HCT116 (cell line): Measurements from ENCODE around the gene ERC1. TPM values are rescaled to one million over a fixed set of nuclear protein-coding genes. Genes with fewer than 3 reads are reported as not detected.

Experiments
- ATAC-seq: fragments of 200-7000 bp; cut with Tn5 transposase; 2 replicates; pipeline ENCODE4 v1.9.1; 2020; ENCODE audit warnings: mild to moderate bottlenecking, moderate library complexity
- BruUV-seq: library from RNA; stranded (reverse); fragments of 400-500 nt; replicated peaks from 2 replicates; lab custom pipeline; 2021; lab: Mats Ljungman, UMichigan
- CTCF ChIA-PET: fragments of 300-600 bp; sonication (Branson Sonifier 250); formaldehyde crosslinking; loops from one replicate; lab custom pipeline; 2021; ENCODE audit warnings: antibody characterized with exemption; lab: Charles Lee
- POLR2A ChIA-PET: fragments of 300-600, 350-600 bp; sonication (Branson Sonifier 250); formaldehyde crosslinking; loops from one replicate; lab custom pipeline; 2021; ENCODE audit warnings: antibody characterized with exemption; lab: Charles Lee
- RAD21 ChIA-PET, 2 experiments: fragments of 300-600 bp; sonication (Branson Sonifier 250); formaldehyde crosslinking; loops; one replicate each; lab custom pipeline; 2023; ENCODE audit warnings: low total read pairs in 2 of 2; ENCODE audit not compliant: uncharacterized antibody in 2 of 2, unreplicated experiment in 2 of 2, low non-redundant PET in 1 of 2; lab: Charles Lee
- DNase-seq: peaks from one replicate; pipeline ENCODE4 v3.0.0-alpha.2; 2010; ENCODE audit warnings: low read depth, low spot score
- H2AFZ ChIP-seq: fragments of 200-600 bp; shearing (Covaris generic), sonication (generic); 2 replicates; pipeline ENCODE4 v1.6.1; 2017; ENCODE audit warnings: low read depth, mixed run types, mixed read lengths, antibody characterized with exemption, low read length; ENCODE audit not compliant: poor library complexity, severe bottlenecking
- H3K27ac ChIP-seq: 2 replicates; pipeline ENCODE4 v1.5.1; 2012; ENCODE audit warnings: low read depth, low read length
- H3K27me3 ChIP-seq: fragments of 200-600 bp; sonication (generic); 2 replicates; pipeline ENCODE4 v1.6.1; 2016; ENCODE audit warnings: mixed run types, low read length, mixed read lengths; ENCODE audit not compliant: insufficient read depth
- H3K36me3 ChIP-seq, 2 experiments: fragments of 200-500 bp in 1 of 2; fragments of 200-600 bp in 1 of 2; sonication (Bioruptor generic) in 1 of 2; sonication (generic) in 1 of 2; 2 replicates each; pipeline versions ENCODE4 v1.5.1 to v1.6.1; 2014 to 2016; ENCODE audit warnings: low read length in 2 of 2, inconsistent platforms in 1 of 2, mixed read lengths in 1 of 2, mixed run types in 1 of 2; ENCODE audit not compliant: insufficient read depth in 2 of 2, control insufficient read depth in 1 of 2
- H3K4me1 ChIP-seq, 2 experiments: fragments of 200-600 bp in 1 of 2; sonication (generic) in 1 of 2; 2 replicates each; pipeline versions ENCODE4 v1.5.1 to v1.6.1; 2012 to 2017; ENCODE audit warnings: low read length in 2 of 2, inconsistent platforms in 1 of 2, mild to moderate bottlenecking in 1 of 2, mixed read lengths in 1 of 2, mixed run types in 1 of 2, moderate library complexity in 1 of 2; ENCODE audit not compliant: insufficient read depth in 2 of 2, control insufficient read depth in 1 of 2
- H3K4me2 ChIP-seq: fragments of 200-600 bp; sonication (generic); 2 replicates; pipeline ENCODE4 v1.6.1; 2017; ENCODE audit warnings: mixed run types, low read length, mixed read lengths
- H3K4me3 ChIP-seq, 2 experiments: fragments of 200-600 bp in 1 of 2; sonication (generic) in 1 of 2; replicated peaks in 1 of 2; 2 replicates each; pipeline ENCODE4 v1.5.1; 2011 to 2016; ENCODE audit warnings: low read length in 2 of 2, control low read depth in 1 of 2, low read depth in 1 of 2, mild to moderate bottlenecking in 1 of 2, mixed read lengths in 1 of 2, mixed run types in 1 of 2
- H3K79me2 ChIP-seq: fragments of 200-600 bp; sonication (generic); 2 replicates; pipeline ENCODE4 v1.6.1; 2017; ENCODE audit warnings: mild to moderate bottlenecking, mixed run types, low read length, moderate library complexity, mixed read lengths; ENCODE audit not compliant: insufficient read depth
- H3K9ac ChIP-seq: fragments of 200-600 bp; sonication (generic); 2 replicates; pipeline ENCODE4 v1.6.1; 2016; ENCODE audit warnings: low read length, mixed read lengths
- H3K9me2 ChIP-seq: fragments of 200-600 bp; sonication (generic), shearing (Covaris generic); 2 replicates; pipeline ENCODE4 v1.6.1; 2017; ENCODE audit warnings: mixed run types, mild to moderate bottlenecking, moderate library complexity; ENCODE audit not compliant: insufficient read depth
- H3K9me3 ChIP-seq, 2 experiments: fragments of 200-500 bp in 1 of 2; fragments of 200-600 bp in 1 of 2; sonication (Bioruptor generic) in 1 of 2; sonication (generic) in 1 of 2; 2 replicates each; pipeline ENCODE4 v1.6.1; 2014 to 2017; ENCODE audit warnings: low read length in 2 of 2, mixed read lengths in 2 of 2, inconsistent platforms in 1 of 2, low read depth in 1 of 2, mild to moderate bottlenecking in 1 of 2, mixed run types in 1 of 2, moderate library complexity in 1 of 2; ENCODE audit not compliant: control insufficient read depth in 1 of 2, insufficient read depth in 1 of 2
- H4K20me1 ChIP-seq: fragments of 200-600 bp; sonication (generic), shearing (Covaris generic); 2 replicates; pipeline ENCODE4 v1.6.1; 2017; ENCODE audit warnings: mixed run types, mild to moderate bottlenecking, moderate library complexity; ENCODE audit not compliant: insufficient read depth
- CBX3 ChIP-seq: IDR thresholded peaks from 2 replicates; pipeline ENCODE4 v1.6.1; 2012; ENCODE audit warnings: low read depth
- CEBPB ChIP-seq: IDR thresholded peaks from 2 replicates; pipeline ENCODE4 v1.6.1; 2012; ENCODE audit warnings: low read depth
- EGR1 ChIP-seq: IDR thresholded peaks from 2 replicates; pipeline ENCODE4 v1.6.1; 2012; ENCODE audit warnings: low read depth
- ELF1 ChIP-seq: IDR thresholded peaks from 2 replicates; pipeline ENCODE4 v1.6.1; 2012; ENCODE audit warnings: low read depth, borderline replicate concordance
- EZH2 ChIP-seq: fragments of 200-600 bp; sonication (generic); IDR thresholded peaks from 2 replicates; pipeline ENCODE4 v1.6.1; 2017; ENCODE audit warnings: antibody characterized with exemption, mixed run types
- FOSL1 ChIP-seq: IDR thresholded peaks from 2 replicates; pipeline ENCODE4 v1.6.1; 2012; ENCODE audit warnings: low read depth
- JUND ChIP-seq: IDR thresholded peaks from 2 replicates; pipeline ENCODE4 v1.6.1; 2012
- POLR2A ChIP-seq: IDR thresholded peaks from 2 replicates; pipeline ENCODE4 v1.7.0; 2011; ENCODE audit warnings: borderline replicate concordance; ENCODE audit not compliant: insufficient read depth, insufficient read length; ENCODE audit errors: extremely low read depth
- POLR2AphosphoS5 ChIP-seq: IDR thresholded peaks from 2 replicates; pipeline ENCODE4 v1.6.1; 2011; ENCODE audit warnings: mild to moderate bottlenecking, low read depth, low read length, moderate library complexity
- RAD21 ChIP-seq: IDR thresholded peaks from 2 replicates; pipeline ENCODE4 v1.6.1; 2012; ENCODE audit warnings: low read depth, mild to moderate bottlenecking
- SRF ChIP-seq: IDR thresholded peaks from 2 replicates; pipeline ENCODE4 v1.6.1; 2012; ENCODE audit warnings: low read depth
- TCF7L2 ChIP-seq: IDR thresholded peaks from 2 replicates; pipeline ENCODE4 v1.7.0; 2011; ENCODE audit warnings: borderline replicate concordance, inconsistent platforms; ENCODE audit not compliant: insufficient read depth, insufficient read length; ENCODE audit errors: extremely low read depth
- ZNF274 ChIP-seq: fragments of 200-500 bp; sonication (Bioruptor generic); IDR thresholded peaks from 2 replicates; pipeline ENCODE4 v1.6.1; 2014; ENCODE audit warnings: mild to moderate bottlenecking, low read depth, low read length, inconsistent platforms
- intact Hi-C: fragments of 100-400 bp; cut with micrococcal nuclease; formaldehyde crosslinking; loops from 2 replicates; pipeline ENCODE4 v1.10.0; 2022
- total RNA-seq: library from RNA; stranded (reverse); gene quantifications from one replicate; pipeline ENCODE4 v1.2.1, GENCODE V29; 2021; ENCODE audit not compliant: unreplicated experiment
- TF ChIP-seq, protein P1 (sequence below), 3 experiments: fragments of 200-600 bp in 1 of 3; sonication (generic) in 1 of 3; IDR thresholded peaks in 2 of 3; conservative IDR thresholded peaks in 1 of 3; 2 replicates each; pipeline ENCODE4 v1.5.1; 2012 to 2017; ENCODE audit warnings: low read depth in 2 of 3, low read length in 2 of 3, antibody characterized with exemption in 1 of 3, borderline replicate concordance in 1 of 3, control low read depth in 1 of 3, mild to moderate bottlenecking in 1 of 3, mixed read lengths in 1 of 3, mixed run types in 1 of 3, moderate library complexity in 1 of 3; ENCODE audit not compliant: insufficient read depth in 1 of 3
- TF ChIP-seq, protein P2 (sequence below): IDR thresholded peaks from 2 replicates; pipeline ENCODE4 v1.6.1; 2012
- TF ChIP-seq, protein P3 (sequence below): IDR thresholded peaks from 2 replicates; pipeline ENCODE4 v1.6.1; 2012

Gene ERC1
- total RNA-seq, 1 experiment from 2014 or later, result 41.9 TPM

DNA sequence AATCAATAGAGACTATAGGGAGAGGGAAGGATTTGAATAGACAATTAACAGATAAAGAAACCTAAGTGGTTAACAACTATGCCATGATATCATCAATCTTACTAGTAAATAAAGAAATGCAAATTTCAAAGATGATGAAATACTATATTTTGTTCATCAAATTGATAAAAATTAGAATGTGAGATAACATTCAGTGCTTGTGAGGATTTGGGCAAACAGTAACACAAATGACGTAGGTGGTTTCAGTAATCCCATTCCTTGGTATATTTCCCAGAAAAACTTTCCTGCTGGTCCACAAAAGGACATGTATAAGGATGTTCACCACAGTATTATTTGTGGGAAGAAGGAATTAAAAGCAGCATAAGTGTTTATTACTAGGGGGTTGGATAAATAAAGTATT, 136.0 kb downstream of the ERC1 start:
- POLR2A ChIA-PET, result no interaction called here
- no peak overlapping the region for H3K4me2 ChIP-seq
- no peaks in the 10 kb centered on the region for H3K79me2 ChIP-seq
- DNase-seq, result no peak
- no peaks in the 10 kb centered on the region for H3K9me3 ChIP-seq
- no peak overlapping the region for H3K9ac ChIP-seq
- no peaks in the 10 kb centered on the region for H4K20me1 ChIP-seq
- H3K4me3 ChIP-seq, result no peak overlapping the region
- no TSS peak for BruUV-seq
- H3K27me3 ChIP-seq, result no peaks in the 10 kb centered on the region
- intact Hi-C loops, result no loop called here
- peaks cover 27 to 31% of the 10 kb centered on the region in 2 experiments for H3K4me1 ChIP-seq
- H3K27ac ChIP-seq, result no peak overlapping the region
- no peak overlapping the region for H2AFZ ChIP-seq
- CTCF ChIA-PET, result interaction anchor here (1.4 to 4.4 kb wide), 2 partner anchors 9 kb away, joined by 9 to 40 read pairs; no protein-coding TSS in a partner anchor
- RAD21 ChIA-PET, result no interaction called here
- no peaks in the 10 kb centered on the region for H3K36me3 ChIP-seq
- ATAC-seq, result no peak
- TF ChIP-seq JUND (no peak), RAD21 (no peak)
- TF ChIP-seq, protein P1, sequence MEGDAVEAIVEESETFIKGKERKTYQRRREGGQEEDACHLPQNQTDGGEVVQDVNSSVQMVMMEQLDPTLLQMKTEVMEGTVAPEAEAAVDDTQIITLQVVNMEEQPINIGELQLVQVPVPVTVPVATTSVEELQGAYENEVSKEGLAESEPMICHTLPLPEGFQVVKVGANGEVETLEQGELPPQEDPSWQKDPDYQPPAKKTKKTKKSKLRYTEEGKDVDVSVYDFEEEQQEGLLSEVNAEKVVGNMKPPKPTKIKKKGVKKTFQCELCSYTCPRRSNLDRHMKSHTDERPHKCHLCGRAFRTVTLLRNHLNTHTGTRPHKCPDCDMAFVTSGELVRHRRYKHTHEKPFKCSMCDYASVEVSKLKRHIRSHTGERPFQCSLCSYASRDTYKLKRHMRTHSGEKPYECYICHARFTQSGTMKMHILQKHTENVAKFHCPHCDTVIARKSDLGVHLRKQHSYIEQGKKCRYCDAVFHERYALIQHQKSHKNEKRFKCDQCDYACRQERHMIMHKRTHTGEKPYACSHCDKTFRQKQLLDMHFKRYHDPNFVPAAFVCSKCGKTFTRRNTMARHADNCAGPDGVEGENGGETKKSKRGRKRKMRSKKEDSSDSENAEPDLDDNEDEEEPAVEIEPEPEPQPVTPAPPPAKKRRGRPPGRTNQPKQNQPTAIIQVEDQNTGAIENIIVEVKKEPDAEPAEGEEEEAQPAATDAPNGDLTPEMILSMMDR (IDR thresholded peaks at IDR 0.05 in 2 of 3, conservative IDR thresholded peaks at IDR 0.05 in 1 of 3; ENCODE audit: borderline replicate concordance in 1 of 3, insufficient read depth in 1 of 3, low read depth in 2 of 3, low read length in 2 of 3), result no peak
- no peaks in the 10 kb centered on the region for H3K9me2 ChIP-seq

DNA sequence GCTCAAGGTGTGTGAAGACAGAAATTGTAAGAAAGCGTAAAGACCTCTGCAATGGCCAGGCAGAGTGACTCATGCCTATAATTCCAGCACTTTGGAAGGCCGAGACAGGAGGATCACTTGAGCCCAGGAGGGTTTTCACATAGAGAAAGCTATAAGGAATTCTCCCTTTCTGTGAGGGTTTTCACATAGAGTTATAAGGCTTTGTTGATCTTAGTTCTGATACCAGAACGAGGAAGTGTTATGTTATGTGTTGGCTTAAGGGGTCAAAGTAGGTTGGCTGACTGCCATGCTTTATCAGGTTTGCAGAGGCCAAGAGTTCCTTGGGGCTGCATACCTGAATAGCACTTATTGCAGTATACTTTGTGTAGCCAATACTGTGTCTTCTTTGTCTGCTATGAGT, 139.1 kb downstream of the ERC1 start:
- Histone ChIP-seq H3K27ac (peak overlapping the region; percentile 51), H2AFZ (no peak overlapping the region), H4K20me1 (no peaks in the 10 kb centered on the region), H3K4me1 (peaks cover 27 to 31% of the 10 kb centered on the region in 2 experiments), H3K4me3 (peak overlapping the region in 1 of 2 experiments; percentile 3; a peak in 1 of 4 replicates), H3K79me2 (no peaks in the 10 kb centered on the region), H3K9me3 (no peaks in the 10 kb centered on the region), H3K36me3 (no peaks in the 10 kb centered on the region), H3K4me2 (peak overlapping the region; percentile 69), H3K9ac (peak overlapping the region; percentile 3; the same call in 1 of the 2 replicates), H3K27me3 (no peaks in the 10 kb centered on the region), H3K9me2 (no peaks in the 10 kb centered on the region)
- ChIA-PET CTCF (interaction anchor here (1.1 to 4.4 kb wide), 3 partner anchors 12 to 453 kb away, joined by 5 to 40 read pairs (median 6); no protein-coding TSS in a partner anchor), POLR2A (no interaction called here), RAD21 (interaction anchor here in 1 of 2 experiments (1.2 kb wide), 1 partner anchor 12 kb away, joined by 3 read pairs; no protein-coding TSS in a partner anchor)
- no TSS peak for BruUV-seq
- peak; percentile 92 for ATAC-seq
- DNase-seq, result peak; percentile 78
- intact Hi-C loops, result no loop called here
- TF ChIP-seq POLR2AphosphoS5 (0 out of 2 replicates have a peak, but pooled peaks have one; percentile 20), EGR1 (no peak), TCF7L2 (no peak), ZNF274 (no peak), CEBPB (no peak), CBX3 (peak; percentile 56; the same call in 1 of the 2 replicates), POLR2A (no peak), RAD21 (peak; percentile 16; the same call in 1 of the 2 replicates), FOSL1 (peak; percentile 44; the same call in 1 of the 2 replicates), SRF (no peak), EZH2 (no peak), ELF1 (no peak)
- TF ChIP-seq, protein P2, sequence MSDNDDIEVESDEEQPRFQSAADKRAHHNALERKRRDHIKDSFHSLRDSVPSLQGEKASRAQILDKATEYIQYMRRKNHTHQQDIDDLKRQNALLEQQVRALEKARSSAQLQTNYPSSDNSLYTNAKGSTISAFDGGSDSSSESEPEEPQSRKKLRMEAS, result 0 out of 2 replicates have a peak, but pooled peaks have one; percentile 32
- TF ChIP-seq, protein P3, sequence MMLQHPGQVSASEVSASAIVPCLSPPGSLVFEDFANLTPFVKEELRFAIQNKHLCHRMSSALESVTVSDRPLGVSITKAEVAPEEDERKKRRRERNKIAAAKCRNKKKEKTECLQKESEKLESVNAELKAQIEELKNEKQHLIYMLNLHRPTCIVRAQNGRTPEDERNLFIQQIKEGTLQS, result no peak
